ENCODE data around the gene AOPEP. TPM values are rescaled to one million over a fixed set of nuclear protein-coding genes. Genes with fewer than 3 reads are reported as not detected.

The AOPEP gene
- total RNA-seq, 1 experiment from 2014 or later, result 15.0 TPM

- no peak overlapping the region for H3K4me3 Mint-ChIP-seq
- Histone ChIP-seq H3K9ac (ENCODE audit: extremely low read depth, insufficient read length, low read length) (no peak overlapping the region), H4K8ac (replicated peaks; ENCODE audit: insufficient read length, low read depth, low read length) (no peak overlapping the region), H3K79me1 (ENCODE audit: insufficient read depth, low read depth, low read length, poor library complexity, severe bottlenecking) (no peaks in the 10 kb centered on the region), H3K27ac (ENCODE audit: insufficient read length, low read depth, low read length) (no peak overlapping the region), H4K20me1 (ENCODE audit: control insufficient read depth, insufficient read depth, insufficient read length) (no peaks in the 10 kb centered on the region), H4K5ac (ENCODE audit: insufficient read length, low read depth, low read length) (no peak overlapping the region), H3K27me3 (ENCODE audit: insufficient read depth, low read length) (no peaks in the 10 kb centered on the region), H2BK120ac (ENCODE audit: low read depth, low read length, poor library complexity, severe bottlenecking) (no peak overlapping the region), H4K91ac (ENCODE audit: insufficient read length, low read depth, low read length) (no peak overlapping the region), H2AK5ac (ENCODE audit: insufficient read length, low read length) (no peak overlapping the region), H3K9me3 (ENCODE audit: control insufficient read depth, low read depth, low read length) (no peaks in the 10 kb centered on the region), H3K4me1 (ENCODE audit: insufficient read depth, low read length) (peaks cover 10% of the 10 kb centered on the region; the same call in 1 of the 2 replicates), H2BK5ac (ENCODE audit: insufficient read length, low read length) (no peak overlapping the region), H3K23ac (ENCODE audit: insufficient read length, low read depth, low read length) (no peak overlapping the region), H3K56ac (ENCODE audit: insufficient read length, low read depth, low read length) (no peak overlapping the region), H3K14ac (ENCODE audit: insufficient read depth, low read length) (no peak overlapping the region), H3K23me2 (ENCODE audit: insufficient read length, low read depth, low read length, poor library complexity, severe bottlenecking) (peaks cover 4% of the 10 kb centered on the region), H3K4ac (ENCODE audit: low read depth, low read length) (no peak overlapping the region), H2BK15ac (ENCODE audit: low read depth, low read length) (no peak overlapping the region), H2BK12ac (ENCODE audit: insufficient read length, low read depth, low read length) (no peak overlapping the region), H2BK20ac (ENCODE audit: low read depth, low read length, poor library complexity, severe bottlenecking) (no peak overlapping the region), H2AFZ (ENCODE audit: low read length) (no peak overlapping the region), H3K18ac (ENCODE audit: insufficient read length, low read depth, low read length) (no peak overlapping the region), H3K79me2 (ENCODE audit: insufficient read depth, low read length) (no peaks in the 10 kb centered on the region), H3K4me2 (ENCODE audit: insufficient read depth, insufficient read length, low read length) (no peak overlapping the region), H3T11ph (ENCODE audit: low read length) (no peak overlapping the region)
- H3K4me1 Mint-ChIP-seq, result peaks cover 36 to 39% of the 10 kb centered on the region in 2 experiments
- H3K27ac Mint-ChIP-seq, result no peak overlapping the region; a peak in 1 of 7 replicates
- TF ChIP-seq CTCF (conservative IDR thresholded peaks at IDR 0.05), result no peak
- peaks cover 6% of the 10 kb centered on the region; the same call in 1 of the 2 replicates for H3K27me3 Mint-ChIP-seq (ENCODE audit: low read depth)
- peak; percentile 26 for DNase-seq
- no CpG with 5 or more reads among the region's 3 CpGs for WGBS (ENCODE audit: extremely low coverage, insufficient read length, low lambda C conversion rate)
- H3K9me3 Mint-ChIP-seq, result no peaks in the 10 kb centered on the region
- H3K36me3 Mint-ChIP-seq (ENCODE audit: insufficient read depth in 1 of 3, low read depth in 3 of 3), result no peaks in the 10 kb centered on the region
These were observed 399.2 kb downstream of the AOPEP start for GRCh38 chr9:95125652-95126051.
